ENCODE measurements around the gene RCAN1.

DNA sequence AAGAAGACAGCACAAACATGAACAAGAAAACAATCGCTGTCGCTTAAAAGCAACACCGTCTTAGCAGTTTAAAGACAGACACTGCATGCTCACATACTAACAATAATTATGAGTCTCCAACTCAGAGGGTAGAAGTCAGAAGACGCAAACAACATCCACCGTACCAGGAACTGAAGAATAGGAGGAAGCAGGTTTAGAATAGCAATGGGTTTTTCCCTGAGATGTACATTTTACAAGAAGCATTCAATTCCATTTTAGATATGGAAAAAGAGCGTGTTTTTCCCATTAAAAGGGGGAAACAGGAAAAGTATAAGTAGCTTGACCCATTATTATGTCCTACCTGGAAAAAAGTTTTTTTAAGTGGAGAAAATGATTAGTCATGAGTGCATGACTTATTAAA lies 68.4 kb downstream of the RCAN1 start:
- TF ChIP-seq TAF1 (IDR thresholded peaks at IDR 0.05; ENCODE audit: borderline replicate concordance, insufficient read depth, low read length) (no peak), SIN3A (IDR thresholded peaks at IDR 0.05; ENCODE audit: borderline replicate concordance, insufficient read depth, low read length) (no peak), REST (IDR thresholded peaks at IDR 0.05; ENCODE audit: insufficient read depth in 1 of 2, low read depth in 2 of 2, low read length in 2 of 2) (no peak), POLR2AphosphoS5 (IDR thresholded peaks at IDR 0.05; ENCODE audit: low read depth, low read length) (no peak)
